Brain pericyte (primary cell): ENCODE results near the gene ATP2C2.
"Not testable (repeated sequence)": the region's sequence is repeated elsewhere in the genome, so short reads cannot be mapped to it uniquely, and the experiment has no call there.

Experiments used
- DNase-seq: peaks from one replicate; pipeline ENCODE4 v3.0.0-alpha.2; 2012; ENCODE audit warnings: low read depth, low spot score

ATP2C2 gene

DNA sequence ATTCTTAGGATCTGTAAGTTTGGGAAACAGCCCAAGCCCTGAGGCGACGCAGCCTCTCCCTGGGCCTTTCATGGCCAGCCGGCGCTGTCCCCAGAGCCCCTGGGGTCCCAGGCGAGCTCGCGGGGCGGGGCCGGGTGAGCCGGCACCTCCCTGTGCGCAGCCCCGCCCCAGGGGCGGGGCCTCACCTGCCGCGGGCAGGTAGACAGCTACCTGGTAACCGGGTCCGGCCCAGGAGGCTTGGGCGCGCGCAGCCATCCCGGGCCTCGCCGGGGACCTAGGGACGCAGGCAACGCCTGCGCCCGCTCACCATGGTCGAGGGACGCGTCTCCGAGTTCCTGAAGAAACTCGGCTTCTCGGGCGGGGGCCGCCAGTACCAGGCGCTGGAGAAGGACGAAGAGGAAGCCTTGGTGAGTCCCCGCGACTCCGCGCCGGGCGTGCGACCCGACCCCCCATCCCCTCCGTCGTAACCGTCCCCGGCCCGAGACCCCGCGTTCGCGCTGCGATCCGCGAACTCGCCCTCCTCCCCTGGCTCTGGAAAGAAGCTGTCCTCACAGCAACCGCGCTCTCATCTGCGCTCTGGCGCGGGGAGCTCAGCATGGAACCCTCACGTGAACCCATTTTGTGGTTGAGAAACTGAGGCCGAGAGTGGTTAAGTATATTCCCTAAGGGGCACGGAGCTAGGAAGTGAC, at the start of gene ATP2C2:
ATP2C2 (plus strand) TSS at position 231 of the 689 bp plus-strand sequence; CDS start at position 309, 78 bp downstream.
- no peak for DNase-seq

- no peak for DNase-seq
These were observed 49.1 kb upstream of the ATP2C2 start for GRCh38 chr16:84319146-84319760.

- no peak for DNase-seq
These were observed 47.8 kb upstream of the ATP2C2 start for GRCh38 chr16:84320511-84320910.

GRCh38 chr16:84321932-84322331, 46.4 kb upstream of the ATP2C2 start:
- no peak for DNase-seq

DNA sequence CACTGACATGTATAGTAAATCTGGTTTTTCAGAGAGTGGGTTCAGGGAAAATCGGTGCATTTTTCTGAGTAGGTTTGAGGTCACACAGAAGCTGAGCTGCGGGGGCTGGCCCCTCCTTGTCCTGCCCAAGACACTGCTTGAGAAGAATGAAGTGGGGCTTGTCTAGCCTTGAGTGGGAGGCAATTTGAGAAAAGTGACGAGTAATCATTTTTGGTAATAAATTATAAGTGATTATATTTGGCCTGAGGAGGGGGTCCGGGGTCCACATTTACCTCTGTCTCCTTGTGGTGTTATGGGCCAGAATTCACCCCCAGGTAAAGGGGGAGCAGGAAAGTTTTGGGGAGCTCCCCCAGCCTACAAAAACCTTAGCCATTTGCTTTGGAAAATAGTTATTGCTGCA, 45.6 kb upstream of the ATP2C2 start:
- DNase-seq, result no peak

DNA sequence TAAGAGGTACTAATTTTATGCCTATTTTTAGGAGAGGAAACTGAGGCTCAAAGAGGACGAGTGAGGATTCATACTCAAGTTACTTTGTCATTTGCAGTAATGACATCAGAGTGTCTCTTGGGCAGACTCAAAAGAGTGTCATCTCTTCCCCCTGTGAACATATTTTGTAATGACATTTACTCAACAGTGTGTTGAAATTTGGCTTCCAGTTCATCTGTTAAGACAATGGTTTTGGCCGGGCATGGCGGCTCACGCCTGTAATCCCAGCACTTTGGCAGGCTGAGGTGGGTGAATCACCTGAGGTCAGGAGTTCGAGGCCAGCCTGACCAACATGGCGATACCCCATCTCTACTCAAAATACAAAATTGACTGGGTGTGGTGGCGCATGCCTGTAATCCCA, 44.7 kb upstream of the ATP2C2 start:
- no peak for DNase-seq

DNA sequence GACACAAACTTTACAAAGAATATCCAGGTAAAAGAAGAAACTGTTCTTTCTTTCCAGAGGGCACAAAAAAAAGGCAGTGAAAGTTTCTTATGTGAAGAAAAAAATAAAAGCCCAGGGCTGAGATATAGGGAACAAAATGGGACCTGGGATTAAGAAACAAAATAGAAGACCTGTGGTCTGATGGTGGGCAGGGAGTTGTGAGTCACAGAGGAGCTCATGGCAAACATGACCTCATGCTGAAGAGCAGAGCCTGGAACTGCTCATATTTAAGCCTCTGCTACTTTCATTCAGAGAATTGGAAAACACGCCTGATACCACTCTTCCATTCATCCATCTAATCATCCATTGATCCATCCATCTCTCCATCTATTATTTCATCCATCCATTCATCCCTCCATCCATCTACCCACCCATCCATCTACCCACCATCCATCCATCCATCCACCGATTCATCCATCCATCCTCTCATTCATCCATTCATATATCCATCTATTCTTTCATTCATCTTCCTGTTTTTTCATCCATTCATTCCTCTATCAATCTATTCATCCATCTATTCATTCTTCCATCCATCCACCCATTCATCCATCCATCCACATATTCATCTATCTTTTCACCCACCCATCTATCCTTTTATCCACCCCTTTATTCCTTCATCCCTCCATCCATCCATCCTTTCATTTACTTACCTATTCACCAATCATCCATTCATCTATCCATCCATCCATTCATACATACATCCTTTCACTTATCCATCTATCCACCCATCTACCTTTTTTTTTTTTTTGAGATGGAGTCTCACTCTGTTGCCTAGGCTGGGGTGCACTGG, 43.7 kb upstream of the ATP2C2 start:
- no peak for DNase-seq

GRCh38 chr16:84326545-84326944, 41.8 kb upstream of the ATP2C2 start:
- DNase-seq, result no peak

GRCh38 chr16:84327926-84328505, 40.3 kb upstream of the ATP2C2 start:
- no peak for DNase-seq

- DNase-seq, result no peak
These were observed 39.3 kb upstream of the ATP2C2 start for GRCh38 chr16:84329016-84329415.

DNA sequence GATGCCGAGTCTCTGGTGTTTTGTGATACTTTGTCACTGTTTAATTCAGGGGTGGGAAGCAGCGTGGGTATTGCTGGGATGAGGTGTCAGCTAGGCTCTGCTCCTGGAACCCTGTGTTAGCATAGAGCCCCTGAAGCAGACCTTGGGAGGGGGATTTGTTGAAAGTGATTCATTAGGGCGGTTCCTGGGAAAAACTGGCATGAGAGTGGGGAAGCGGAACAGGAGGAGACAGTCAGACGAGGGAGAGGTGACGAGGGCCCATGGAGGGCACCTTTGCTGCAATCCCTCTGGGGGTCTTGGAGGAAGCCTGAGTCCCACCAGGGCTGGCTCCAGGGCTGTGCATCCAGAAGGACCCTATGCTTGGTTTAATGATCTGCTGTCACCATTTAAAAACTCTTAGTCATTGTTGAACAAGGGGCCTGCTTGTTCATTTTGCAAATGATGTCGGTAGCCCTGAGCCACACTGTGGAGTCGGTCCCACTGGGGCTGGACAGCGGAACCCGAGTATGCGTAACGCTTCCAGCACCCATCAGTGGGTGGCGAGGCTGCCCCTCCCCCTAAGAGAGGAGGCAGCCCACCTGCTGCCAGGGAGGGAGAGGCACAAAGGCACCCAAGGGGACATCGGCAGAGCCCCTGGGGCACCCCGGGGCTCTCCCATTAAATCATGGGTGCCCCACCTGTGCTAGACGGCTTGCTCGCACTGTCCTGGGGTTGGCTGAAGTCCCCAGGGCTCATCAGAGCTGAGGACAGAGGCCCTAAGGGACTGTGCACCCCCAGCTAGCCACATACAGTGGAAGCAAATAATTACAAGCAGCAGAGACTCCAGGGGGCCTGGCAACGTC, 38.3 kb upstream of the ATP2C2 start:
- no peak for DNase-seq

DNA sequence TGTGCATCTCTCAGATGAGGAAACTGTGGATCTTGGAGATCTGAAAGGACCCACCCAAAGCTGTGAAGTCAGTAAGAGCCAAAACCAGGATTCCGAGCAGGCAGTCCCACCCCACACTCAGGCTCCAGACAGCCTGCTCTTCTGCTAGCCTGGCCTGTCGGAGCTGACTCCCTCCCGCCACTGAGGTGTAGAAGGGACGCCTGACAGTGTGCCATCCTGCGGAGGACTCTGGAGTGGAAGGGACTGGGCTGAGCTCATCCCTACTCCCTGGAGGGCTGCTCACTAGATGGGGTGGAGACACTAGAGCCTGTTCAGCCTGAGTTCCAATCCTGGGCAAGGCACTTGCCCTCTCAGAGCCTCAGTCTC, 37.7 kb upstream of the ATP2C2 start:
- no peak for DNase-seq

GRCh38 chr16:84331998-84332780, 36.1 kb upstream of the ATP2C2 start:
- DNase-seq, result no peak

- DNase-seq, result no peak
These were observed 35.2 kb upstream of the ATP2C2 start for GRCh38 chr16:84332975-84333684.

DNA sequence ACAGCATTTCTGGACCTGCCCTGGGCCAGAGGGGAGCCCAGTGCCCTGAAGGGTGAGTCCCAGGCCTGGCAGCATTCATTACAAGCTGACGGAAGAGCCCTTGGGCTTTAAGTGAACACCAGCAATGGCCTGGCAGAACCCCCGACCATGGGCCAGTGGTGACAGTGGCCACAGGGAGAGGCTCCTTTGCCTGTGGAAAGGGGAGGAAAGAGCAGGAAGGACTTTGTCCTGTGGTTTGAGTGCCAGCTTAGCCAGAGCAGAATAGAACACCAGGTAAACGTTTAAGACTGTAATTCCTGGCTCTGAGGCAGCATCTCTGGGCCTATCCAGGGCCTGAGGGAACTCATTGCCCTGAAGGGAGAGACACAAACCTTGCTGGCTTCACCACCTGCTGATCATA, 34.3 kb upstream of the ATP2C2 start:
- DNase-seq, result no peak

GRCh38 chr16:84334482-84334881, 33.9 kb upstream of the ATP2C2 start:
- no peak for DNase-seq

DNA sequence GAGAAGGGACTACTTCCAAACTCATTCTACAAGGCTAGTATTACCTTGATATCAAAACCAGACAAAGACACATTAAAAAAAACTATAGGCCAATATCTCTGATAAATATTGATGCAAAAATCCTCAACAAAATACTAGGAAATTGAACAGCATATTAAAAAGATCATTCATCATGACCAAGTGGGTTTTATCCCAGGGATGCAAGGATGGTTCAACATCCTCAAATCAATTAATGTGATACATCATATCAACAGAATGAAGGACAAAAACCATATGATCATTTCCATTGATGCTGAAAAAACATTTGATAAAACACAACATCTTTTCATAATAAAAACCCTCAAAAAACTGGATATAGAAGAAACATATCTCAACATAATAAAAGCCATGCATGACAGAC, 31.1 kb upstream of the ATP2C2 start:
- DNase-seq, result not testable (repeated sequence)

DNA sequence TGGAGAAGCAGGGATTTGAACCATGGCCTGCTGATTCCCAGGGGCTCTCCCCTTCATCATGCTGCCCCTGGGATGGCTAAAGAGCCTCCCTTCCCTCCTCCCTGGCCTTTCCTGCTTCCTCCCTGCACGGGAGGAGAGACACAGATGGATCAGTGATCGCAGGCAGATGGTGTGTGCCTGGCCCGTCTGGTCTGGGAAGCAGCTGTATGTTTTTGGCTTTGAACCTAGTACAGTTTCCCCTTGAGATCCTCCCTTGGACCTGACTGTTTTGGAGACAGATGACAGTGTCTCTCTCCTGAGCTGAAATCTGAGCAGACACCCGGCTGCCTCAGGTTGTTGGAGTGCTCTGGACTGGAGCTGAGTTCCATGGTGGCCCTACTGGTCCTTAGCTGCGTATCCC, 29.0 kb upstream of the ATP2C2 start:
- no peak for DNase-seq

DNA sequence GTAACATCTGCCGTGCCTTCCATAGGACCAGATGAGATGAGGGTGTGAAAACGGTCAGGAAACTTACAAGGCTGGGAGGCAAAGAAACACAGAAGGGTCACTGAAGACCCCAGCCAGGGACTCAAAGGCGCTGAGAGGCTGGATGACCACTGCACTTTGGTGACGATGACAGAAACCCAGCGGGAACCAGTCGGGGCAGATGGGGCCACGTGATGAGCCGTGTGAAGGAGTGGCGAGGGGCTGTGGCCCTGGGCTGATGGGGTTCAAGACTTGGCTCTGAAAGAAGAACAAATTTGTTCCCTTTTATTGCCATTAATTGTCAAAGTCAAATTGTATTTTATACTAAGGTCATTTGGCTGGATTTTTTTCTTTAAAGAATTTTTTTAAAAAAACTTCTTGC, 28.6 kb upstream of the ATP2C2 start:
- DNase-seq, result no peak
